SIG-M5 (cell line): Measurements from ENCODE around the gene MARCHF3.
"Not testable (repeated sequence)": the region's sequence is repeated elsewhere in the genome, so short reads cannot be mapped to it uniquely, and the experiment has no call there.

Experiments
- DNase-seq: peaks from one replicate; lab custom pipeline; 2025; lab: John Stamatoyannopoulos, UW

MARCHF3 gene, protein sequence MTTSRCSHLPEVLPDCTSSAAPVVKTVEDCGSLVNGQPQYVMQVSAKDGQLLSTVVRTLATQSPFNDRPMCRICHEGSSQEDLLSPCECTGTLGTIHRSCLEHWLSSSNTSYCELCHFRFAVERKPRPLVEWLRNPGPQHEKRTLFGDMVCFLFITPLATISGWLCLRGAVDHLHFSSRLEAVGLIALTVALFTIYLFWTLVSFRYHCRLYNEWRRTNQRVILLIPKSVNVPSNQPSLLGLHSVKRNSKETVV

DNA sequence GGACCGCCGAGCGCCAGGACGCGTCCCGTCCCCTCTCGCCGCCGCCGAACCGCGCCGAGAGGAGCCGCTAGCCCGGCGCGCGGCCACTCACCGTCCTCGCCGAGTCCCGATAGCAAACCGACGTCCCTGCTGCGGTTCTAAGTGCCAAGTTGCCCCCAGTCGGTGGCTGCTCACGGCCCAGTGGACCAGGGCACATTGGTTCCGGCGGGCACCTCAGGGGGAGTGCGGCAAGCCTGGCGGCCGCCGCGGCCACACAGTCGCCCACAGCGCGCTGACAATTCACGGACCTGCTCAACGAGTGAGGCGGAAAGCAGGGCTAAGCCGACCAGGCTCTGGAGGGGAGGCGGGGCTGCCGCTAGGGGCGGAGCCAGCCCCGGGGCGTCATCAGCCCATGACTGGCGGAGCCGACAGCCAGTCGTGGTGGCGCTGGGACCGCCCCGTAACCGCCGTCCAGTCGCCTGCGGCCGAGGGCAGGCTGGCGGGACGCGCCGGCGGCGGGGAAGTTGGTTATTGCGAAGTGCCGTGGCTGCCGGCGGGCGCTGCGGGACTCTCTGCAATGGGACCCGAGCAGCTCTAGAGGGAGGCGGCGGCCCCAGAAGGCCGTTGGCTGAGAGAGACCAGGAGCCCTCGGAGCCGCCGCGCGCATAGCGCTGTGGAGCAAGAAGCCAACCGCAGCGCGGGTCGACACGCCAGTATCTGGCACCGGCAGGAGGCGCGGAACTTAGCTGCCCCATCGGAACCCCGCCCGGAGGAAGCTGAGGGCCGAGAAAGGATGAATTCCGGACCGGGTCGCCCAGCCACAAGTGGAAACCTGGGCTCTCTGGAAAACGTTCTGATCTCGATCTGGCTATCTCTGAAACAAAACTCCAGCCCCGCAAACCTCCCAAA lies at the start of gene MARCHF3:
TSS of gene MARCHF3 (minus strand) at position 300 of the 888 bp plus-strand sequence. CDS start 112,387 bp downstream, outside the sequence.
- peak; percentile 77 for DNase-seq

DNA sequence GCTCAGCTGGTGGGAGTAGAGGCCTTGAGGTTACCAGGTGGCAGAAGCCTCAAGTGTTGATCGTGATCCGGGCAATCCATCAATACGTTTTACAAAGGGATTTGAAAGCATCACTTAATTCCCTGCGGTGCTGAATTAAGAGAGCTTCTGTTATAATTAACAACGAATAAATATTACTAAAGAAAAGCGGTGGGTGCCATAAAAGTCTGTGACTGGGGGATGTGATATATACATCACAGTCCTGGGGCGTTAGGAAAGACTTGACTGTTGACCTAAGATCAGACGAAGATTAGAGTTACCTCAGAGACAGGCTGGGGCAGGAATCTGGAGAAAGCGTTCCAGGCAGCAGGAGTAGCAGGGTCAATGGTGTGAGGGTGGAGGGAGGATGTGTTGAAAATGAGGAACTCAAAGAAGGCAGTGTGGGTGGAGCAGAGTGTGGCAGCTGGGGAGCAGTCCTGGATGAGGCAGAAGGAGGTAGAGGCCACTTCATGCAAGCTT lies 49.7 kb upstream of the MARCHF3 start:
- no peak for DNase-seq

DNA sequence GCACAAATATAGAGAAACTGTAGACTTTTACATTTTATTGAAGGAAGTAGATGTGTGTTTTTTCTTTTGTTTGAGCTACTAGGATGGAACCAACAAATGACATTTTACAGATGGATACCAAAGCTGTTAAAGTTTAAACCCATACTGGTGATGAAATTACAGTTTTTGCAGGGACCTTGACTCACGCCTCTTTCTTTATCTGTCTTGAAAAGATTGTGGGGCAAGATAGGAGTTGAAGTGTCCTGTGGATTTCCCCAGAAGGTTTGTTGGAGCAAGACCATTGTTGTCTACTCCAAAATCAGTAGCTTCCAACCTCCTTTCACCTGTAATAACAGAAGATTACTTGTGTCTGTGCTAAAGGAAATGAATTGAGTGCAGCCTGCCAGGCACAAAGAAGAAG lies 47.0 kb upstream of the MARCHF3 start:
- no peak for DNase-seq

DNA sequence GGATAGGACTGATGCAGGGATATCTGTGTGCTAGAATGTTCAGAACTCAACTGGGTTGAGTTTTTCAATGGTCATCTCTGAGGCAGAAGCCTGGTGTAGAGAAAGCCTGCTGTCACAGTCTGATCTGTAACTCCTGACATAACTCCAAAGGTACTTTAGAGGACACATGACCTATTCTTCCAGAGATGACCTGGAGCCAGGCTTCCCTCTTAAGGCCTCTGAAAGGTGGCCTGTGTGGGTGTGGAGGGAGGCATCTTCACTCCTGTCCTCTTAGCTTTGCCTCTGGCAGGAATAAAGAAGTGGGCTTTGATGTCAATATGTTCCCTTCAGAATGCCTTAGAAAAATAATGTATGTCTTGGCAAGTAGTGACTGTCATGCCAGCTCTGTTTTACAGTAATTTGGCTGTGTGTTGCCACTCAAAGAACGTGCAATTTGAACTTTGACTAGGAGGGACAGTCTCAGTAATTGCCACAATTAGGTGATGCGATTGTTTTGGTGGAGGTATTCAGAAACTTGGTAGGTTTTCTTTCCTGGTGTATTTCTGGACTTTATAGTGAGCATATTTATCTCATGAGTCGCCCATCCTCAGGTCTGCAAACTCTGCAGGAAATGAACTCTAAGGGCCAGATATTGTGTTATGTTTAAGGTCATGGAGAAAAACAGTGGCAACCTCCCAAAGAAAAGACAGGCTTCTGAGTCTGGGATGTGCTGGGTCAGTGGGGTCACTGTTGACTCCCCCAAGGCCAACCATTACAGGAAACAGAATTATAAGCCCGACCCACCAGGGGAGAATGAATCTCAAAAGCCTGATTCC lies 46.2 kb upstream of the MARCHF3 start:
- DNase-seq: no peak

DNA sequence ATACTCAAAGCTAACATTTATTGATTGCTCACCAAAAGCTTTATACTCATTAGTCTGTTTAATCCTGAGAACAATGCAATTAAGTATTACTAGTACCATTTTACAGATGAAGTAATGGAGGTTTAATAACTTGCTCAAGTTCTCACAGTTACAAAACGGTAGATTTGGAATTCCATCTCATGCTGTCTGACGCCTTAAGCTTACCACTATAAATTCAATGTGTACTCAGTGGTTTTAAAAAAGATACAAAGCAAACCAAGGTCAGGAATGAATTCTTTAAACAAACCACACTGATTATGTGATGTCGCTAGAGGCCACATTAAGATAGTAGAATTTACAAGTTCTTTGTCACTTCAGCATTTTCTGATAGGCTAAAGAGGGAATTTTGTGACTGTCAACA lies 44.1 kb upstream of the MARCHF3 start:
- DNase-seq: no peak

DNA sequence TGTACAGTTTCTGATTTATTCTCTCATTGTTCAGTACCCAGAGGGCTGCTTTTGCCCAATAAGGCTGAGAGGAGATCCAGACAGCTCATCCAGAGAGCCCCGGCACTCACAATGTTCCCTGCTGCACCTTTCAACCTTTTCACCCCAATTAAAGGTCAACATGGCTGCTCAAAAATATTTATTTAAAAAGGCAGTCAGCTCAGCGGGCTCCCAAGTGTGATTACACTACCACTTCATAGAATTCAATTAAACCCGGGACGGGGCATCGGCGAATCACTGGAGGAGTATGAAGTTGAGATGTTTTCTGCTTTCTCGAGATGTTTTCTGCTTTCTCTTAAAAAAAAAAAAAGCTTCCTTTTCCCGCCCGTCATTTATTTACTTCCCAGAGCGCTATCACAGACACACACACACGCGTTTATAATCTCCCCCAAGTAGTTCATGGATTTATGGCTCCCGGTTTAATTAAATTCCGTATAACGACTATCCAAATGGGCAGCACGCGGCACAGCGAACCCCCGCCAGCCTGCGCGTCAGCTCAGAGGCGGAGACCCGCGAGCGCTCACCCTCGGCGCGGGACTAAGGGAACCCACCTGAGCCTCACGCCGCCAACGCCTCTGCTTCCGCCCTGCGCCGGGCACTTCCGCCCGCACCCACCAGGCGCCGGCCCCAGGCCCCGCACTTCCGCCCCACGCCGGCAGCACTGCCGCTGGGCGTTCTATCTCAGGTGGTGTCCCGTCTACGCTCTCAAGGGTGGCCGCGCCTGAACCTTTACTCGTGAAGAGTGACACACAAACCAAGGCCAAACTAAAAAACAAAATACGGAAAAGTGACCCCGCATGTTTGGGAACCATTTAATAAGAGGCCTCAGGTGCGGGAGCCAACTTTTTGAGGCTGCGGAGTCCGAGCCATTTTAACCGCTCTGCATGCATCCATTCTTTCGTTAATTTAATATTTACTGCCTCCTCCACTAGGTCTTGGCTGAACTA lies 42.8 kb upstream of the MARCHF3 start, which contains the start of gene C5orf63:
TSS of gene C5orf63 (minus strand) at position 642 of the 986 bp plus-strand sequence. CDS start 14,507 bp downstream, outside the sequence.
- no peak for DNase-seq

DNA sequence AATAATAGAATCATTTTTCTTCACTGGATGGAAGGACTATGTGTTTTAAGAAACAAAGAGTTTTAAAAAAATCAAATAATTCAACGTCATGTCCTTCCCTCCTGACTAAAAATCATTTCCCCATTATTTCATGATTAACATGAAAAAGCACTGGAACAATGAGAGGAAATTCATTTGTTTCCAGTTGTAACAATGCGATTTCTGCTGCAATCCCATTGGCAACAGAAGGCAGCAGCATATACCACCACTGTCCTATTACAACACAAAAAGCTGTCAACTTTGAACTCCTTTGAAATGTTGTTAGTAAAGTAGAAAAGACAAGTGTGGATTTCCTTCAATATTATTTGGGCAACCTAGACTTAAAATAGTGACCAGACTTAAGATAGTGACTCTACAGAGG lies 39.9 kb upstream of the MARCHF3 start:
- DNase-seq: no peak

DNA sequence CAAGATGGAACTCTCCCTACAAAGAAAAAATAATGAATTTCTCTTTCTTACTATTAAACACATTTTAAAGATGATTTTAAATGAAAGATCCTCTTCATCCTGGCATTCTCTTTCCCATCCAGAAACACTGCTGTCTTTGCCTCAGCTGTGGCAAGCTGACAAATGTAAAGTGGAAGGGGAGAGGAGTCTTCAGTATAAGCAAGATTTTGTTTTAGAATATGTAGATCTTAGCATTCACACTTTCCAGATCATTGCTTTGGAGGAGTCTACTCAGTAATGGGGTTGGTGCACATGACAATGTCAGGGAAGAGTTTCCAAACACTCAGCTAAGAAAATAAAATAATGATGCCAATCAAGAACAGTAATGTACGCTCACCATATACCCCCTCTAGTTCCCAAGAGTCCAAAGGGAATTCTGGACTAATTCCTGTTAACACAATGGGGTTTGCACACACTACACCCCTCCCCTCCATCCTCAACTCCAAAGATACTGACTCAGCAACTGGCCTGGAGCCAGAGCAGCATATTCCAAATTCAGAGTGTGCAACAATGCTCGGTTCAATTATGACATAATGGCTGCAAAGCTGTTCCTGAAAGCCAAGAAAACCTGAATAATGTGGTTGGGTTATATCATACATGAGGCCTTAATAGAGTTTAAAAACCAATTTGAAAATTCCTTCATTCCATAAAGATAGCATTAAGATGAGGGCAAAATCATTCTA lies 38.3 kb upstream of the MARCHF3 start:
- DNase-seq: no peak

DNA sequence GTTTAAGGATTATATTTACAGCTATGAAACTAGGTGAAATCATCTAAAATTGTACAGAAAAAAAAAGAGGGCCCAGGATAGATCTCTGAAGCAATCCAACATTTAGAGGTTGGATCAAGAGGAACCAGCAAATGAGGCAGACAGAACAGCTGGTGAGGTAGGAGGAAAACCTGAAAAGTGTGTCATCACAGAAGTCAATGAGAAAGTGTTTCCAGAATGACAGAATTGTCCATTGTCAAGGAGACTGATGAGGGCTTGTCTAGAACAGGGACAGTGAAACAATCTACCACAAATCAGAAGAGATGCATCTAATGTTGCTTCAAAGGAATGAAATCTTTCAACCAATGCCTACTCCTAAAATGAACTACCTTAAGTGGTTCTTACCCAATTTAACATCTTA lies 36.4 kb upstream of the MARCHF3 start:
- no peak for DNase-seq

DNA sequence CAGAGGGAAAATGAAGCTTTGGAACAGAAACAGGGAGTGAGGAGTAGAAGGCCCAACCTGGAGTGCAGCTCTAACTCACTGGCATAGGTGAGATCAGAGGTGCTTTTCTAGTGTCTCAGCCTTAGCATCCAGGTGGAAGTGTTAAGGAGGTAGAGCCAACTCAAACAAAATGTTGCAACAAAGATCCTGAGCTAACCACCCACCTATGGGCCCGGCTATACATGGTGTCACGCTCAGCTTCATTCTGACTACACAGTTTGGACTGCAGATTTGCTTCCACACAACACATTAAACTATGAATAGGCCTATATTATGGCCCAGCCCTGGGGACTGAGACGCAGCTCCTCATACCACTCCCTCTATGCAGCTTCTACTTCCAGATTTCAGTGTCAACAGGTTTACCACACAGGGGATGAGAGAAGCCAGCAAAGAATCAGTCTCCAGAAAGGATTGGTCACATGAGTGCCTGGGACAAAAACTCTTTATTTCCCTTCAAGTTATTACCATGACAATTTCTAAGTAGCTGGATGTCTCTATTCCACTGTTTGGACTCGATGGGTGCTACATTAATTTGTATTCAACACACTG lies 34.0 kb upstream of the MARCHF3 start:
- DNase-seq: no peak

DNA sequence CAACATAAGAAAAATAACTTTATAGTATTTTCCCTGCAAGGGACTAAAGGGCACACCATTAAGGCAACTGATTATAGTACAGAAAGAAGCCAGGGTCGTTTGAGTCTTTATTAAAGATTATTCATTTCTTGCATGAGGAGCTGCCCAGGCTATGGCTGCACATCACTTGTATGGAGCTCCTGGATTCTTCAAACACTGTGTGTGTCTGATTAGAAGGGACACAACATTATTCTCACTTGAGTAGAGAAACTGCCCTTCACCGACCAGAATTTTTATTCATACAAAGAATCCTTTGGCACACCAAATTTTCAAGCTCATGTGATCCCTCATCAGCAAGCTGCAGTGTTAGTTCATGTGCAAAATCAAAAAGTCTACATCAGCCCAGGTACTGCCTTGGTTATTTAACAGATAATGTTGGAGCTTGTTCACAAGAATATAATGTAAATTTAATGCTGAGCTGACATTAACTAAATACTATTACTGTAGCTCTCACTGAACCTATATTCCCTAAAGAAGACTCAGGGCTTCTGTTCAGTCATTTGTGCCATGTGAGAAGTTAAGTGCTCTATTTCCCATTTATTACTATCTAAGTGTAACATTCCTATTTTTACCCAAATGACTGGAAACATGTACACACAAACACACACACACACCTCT lies 33.0 kb upstream of the MARCHF3 start:
- DNase-seq: no peak

DNA sequence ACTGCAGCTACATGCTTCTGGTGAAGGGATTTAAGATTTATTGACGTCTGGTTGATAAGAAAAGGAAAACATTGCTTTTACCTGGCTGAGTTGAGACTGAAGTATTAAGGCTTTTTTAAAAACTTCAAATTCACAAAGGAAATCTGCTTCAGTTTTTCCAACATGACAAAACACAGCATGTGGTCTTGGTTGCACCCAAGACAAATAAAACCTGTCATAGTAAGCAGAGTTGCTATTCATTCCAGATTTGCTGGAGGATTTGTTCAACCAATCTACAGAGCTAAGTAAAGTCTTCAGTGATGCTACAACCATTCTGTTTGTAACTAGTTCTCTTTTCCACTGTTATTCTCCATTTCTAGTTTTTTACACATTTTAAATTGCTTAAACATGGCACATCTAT lies 31.6 kb upstream of the MARCHF3 start:
- DNase-seq: no peak

DNA sequence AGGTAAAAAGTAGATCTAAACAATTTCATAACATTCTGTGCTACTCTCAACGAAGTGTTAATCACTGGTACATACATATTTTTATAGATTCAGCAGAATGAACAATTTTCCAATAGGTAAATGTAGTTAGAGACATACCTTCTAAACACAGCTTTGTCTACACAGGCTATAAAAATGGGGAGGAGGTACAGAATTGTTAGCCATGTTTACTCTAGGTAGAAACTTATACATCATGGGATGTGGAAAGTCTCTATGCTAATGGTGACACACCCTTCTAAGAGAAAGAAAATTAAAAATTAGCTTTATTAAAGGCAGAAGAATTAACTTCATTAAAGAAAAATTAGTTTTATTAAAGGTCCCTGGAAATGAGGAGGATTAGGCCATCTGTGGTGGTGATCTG lies 31.2 kb upstream of the MARCHF3 start:
- DNase-seq: no peak

DNA sequence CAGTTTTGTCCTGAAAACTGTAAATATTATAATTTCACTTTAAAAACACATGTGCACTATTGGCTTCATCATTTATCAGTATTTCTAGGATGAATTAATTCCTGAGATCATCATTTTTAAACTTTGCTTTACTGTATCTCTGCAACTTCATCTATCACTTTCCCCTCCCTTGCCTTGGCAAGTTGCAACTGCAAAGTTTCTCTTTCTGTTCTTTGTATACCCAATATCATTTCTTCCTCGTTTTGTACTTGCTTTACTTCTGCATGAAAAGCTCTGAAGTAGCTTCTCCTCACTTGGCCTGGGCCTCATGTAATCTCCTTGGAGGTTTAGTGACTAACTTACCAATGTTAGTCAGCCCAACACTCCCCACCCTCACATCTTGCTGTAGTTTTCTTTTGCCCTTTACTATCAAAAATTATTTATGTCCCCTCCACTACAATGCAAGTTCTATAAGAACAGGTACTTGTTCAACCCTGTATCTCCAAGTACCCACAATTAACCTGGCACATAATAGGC lies 30.2 kb upstream of the MARCHF3 start:
- DNase-seq: no peak

DNA sequence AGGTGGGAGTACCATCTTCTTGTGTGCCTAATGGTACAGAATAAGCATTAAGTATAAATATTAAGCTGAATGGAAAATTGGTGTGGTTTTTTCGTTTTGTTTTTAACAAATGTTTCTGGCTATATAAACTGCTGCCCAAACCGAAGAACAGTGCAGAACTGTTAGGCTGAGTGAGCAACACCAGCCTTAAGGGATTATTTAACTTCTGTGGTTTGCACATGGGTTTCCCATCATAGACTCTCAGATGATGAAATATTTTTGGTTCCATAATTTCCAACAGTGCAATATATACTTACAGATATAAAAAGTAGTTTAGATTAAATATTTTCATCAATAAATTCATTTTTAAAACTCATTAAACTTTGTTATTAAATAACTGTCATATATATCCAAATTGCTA lies 26.5 kb upstream of the MARCHF3 start:
- DNase-seq: no peak

DNA sequence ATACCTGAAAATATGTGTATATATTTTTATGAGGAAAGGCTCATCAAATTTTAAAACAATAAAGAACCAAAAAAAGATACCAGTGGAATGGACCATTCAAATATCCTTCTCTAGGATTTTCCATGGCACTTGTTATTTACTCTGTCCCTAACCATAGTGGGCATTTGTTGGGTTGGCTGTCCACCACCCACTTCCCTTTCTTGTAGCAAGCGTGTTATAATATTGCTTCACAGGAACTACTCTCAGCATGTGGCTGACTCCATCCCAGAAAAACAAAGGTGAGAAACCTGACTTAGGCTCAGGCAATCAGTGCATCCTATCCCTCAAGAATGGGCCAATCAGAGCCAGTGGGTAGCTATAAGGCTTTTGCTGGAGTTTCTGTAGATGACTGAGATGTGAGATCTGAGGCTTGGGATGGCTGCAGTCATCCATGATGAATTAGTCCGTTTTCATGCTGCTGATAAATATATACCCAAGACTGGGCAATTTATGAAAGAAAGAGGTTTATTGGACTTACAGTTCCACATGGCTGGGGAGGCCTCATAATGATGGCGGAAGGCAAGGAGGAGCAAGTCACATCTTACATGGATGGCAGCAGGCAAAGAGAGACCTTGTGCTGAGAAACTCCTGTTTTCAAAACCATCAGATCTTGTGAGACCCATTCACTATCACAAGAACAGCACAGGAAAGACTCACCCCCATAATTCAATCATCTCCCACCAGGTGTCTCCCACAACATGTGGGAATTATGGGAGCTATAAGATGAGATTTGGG lies 25.7 kb upstream of the MARCHF3 start:
- no peak for DNase-seq

DNA sequence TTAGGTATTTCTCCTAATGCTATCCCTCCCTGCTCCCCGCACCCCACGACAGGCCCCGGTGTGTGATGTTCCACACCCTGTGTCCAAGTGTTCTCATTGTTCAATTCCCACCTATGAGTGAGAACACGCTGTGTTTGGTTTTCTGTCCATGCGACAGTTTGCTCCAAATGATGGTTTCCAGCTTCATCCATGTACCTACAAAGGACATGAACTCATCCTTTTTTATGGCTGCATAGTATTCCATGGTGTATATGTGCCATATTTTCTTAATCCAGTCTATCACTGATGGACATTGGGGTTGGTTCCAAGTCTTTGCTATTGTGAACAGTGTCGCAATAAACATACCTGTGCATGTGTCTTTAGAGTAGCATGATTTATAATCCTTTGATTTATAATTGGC lies 23.2 kb upstream of the MARCHF3 start:
- not testable (repeated sequence) for DNase-seq

DNA sequence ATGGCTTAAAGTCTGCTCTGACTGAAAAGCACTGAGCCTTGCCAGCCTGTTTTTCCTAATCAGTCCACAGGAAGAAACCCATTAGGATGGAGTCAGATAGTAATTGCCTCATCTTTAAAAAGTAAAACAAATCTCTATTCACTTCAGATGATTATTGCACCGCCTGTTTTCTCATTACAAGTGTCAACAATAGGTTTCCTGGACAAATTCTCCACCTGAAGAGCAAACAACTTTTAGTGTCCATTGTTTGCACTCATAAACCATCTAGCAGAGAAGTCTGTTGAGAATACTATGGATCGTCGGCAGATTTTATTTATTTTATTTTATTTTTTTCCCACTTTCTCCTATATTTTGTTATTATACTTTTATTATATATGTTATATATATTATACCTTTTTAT lies 22.7 kb upstream of the MARCHF3 start:
- no peak for DNase-seq
